Karpas-422 (cell line): Measurements from ENCODE around the gene FOXA3. TPM values are rescaled to one million over a fixed set of nuclear protein-coding genes. Genes with fewer than 3 reads are reported as not detected.

Source experiments
- DNase-seq: peaks from one replicate; pipeline ENCODE4 v3.0.0-alpha.2; 2015
- H2AFZ ChIP-seq: fragments of 200-600 bp; sonication (generic); 2 replicates; pipeline ENCODE4 v1.6.1; 2014; ENCODE audit warnings: antibody characterized with exemption, low read length, mixed read lengths
- H3K27ac ChIP-seq: fragments of 200-600 bp; sonication (generic); 2 replicates; pipeline ENCODE4 v1.5.1; 2014; ENCODE audit warnings: mild to moderate bottlenecking, low read length, moderate library complexity
- H3K27me3 ChIP-seq: fragments of 200-600 bp; sonication (generic); 2 replicates; pipeline ENCODE4 v1.6.1; 2014; ENCODE audit warnings: low read length, mixed read lengths
- H3K36me3 ChIP-seq: fragments of 200-600 bp; sonication (generic); 2 replicates; pipeline ENCODE4 v1.6.1; 2014; ENCODE audit warnings: low read length, mixed read lengths; ENCODE audit not compliant: insufficient read depth
- H3K4me1 ChIP-seq: fragments of 200-600 bp; sonication (generic); 2 replicates; pipeline ENCODE4 v1.6.1; 2014; ENCODE audit warnings: mild to moderate bottlenecking, low read length, mixed read lengths
- H3K4me2 ChIP-seq: fragments of 200-600 bp; sonication (generic); 2 replicates; pipeline ENCODE4 v1.6.1; 2014; ENCODE audit warnings: low read length, low read depth, mild to moderate bottlenecking; ENCODE audit not compliant: poor library complexity, severe bottlenecking
- H3K4me3 ChIP-seq: fragments of 200-600 bp; sonication (generic); 2 replicates; pipeline ENCODE4 v1.5.1; 2014; ENCODE audit warnings: mild to moderate bottlenecking, antibody characterized with exemption, low read length, mixed read lengths
- H3K79me2 ChIP-seq: fragments of 200-600 bp; sonication (generic); 2 replicates; pipeline ENCODE4 v1.6.1; 2014; ENCODE audit warnings: mild to moderate bottlenecking, low read length, mixed read lengths
- H3K9ac ChIP-seq: fragments of 200-600 bp; sonication (generic); 2 replicates; pipeline ENCODE4 v1.6.0; 2014; ENCODE audit warnings: low read length
- H3K9me2 ChIP-seq: fragments of 200-600 bp; sonication (generic), shearing (Covaris generic); replicated peaks from 2 replicates; pipeline ENCODE4 v1.6.0; 2014; ENCODE audit warnings: mild to moderate bottlenecking, low read length, moderate library complexity; ENCODE audit not compliant: insufficient read depth
- H3K9me3 ChIP-seq: fragments of 300-700, 200-600 bp; sonication (generic); 2 replicates; pipeline ENCODE4 v1.6.1; 2014; ENCODE audit warnings: low read length, mixed read lengths
- H4K20me1 ChIP-seq: fragments of 200-600 bp; sonication (generic); 2 replicates; pipeline ENCODE4 v1.6.1; 2014; ENCODE audit warnings: mild to moderate bottlenecking, antibody characterized with exemption, low read length, low read depth; ENCODE audit not compliant: insufficient read depth
- total RNA-seq: library from RNA; depleted of rRNA; stranded (reverse); fragments of >200 nt; shearing (Covaris generic); gene quantifications from 2 replicates; pipeline ENCODE4 v1.2.3, GENCODE V29; 2014; ENCODE audit warnings: low replicate concordance

Gene FOXA3
- total RNA-seq, 1 experiment from 2014 or later: not detected

- 0 out of 2 replicates have a peak, but pooled peaks cover 1% of the 10 kb centered on the region for H3K36me3 ChIP-seq
- no peak overlapping the region for H3K9ac ChIP-seq
- no peaks in the 10 kb centered on the region for H3K9me2 ChIP-seq
- no peak overlapping the region for H2AFZ ChIP-seq
- DNase-seq: no peak
- H3K27me3 ChIP-seq: no peaks in the 10 kb centered on the region
- peaks cover 22% of the 10 kb centered on the region for H3K79me2 ChIP-seq
- no peak overlapping the region for H3K4me3 ChIP-seq
- no peak overlapping the region for H3K27ac ChIP-seq
- no peak overlapping the region for H3K4me2 ChIP-seq
- H4K20me1 ChIP-seq: no peaks in the 10 kb centered on the region
- no peaks in the 10 kb centered on the region for H3K9me3 ChIP-seq
- H3K4me1 ChIP-seq: peaks cover 20% of the 10 kb centered on the region
Observed at GRCh38 chr19:45905011-45905410, 40.9 kb downstream of the FOXA3 start.

- no peak overlapping the region for H2AFZ ChIP-seq
Observed at GRCh38 chr19:45906221-45906620, 42.1 kb downstream of the FOXA3 start.

GRCh38 chr19:45908956-45909355 is 44.8 kb downstream of the FOXA3 start:
- Histone ChIP-seq H3K36me3 (no peaks in the 10 kb centered on the region), H3K79me2 (no peaks in the 10 kb centered on the region), H3K9ac (no peak overlapping the region), H3K9me3 (no peaks in the 10 kb centered on the region), H3K4me3 (no peak overlapping the region), H3K9me2 (no peaks in the 10 kb centered on the region), H4K20me1 (no peaks in the 10 kb centered on the region), H3K4me1 (no peaks in the 10 kb centered on the region), H3K27me3 (no peaks in the 10 kb centered on the region), H3K4me2 (no peak overlapping the region), H2AFZ (no peak overlapping the region), H3K27ac (no peak overlapping the region)
- DNase-seq: no peak

More at GRCh38 chr19:45906221-45906620, 42.1 kb downstream of the FOXA3 start:
- Histone ChIP-seq H3K79me2 (peaks cover 10% of the 10 kb centered on the region), H3K36me3 (no peaks in the 10 kb centered on the region), H3K9ac (no peak overlapping the region), H3K9me3 (no peaks in the 10 kb centered on the region), H3K4me2 (no peak overlapping the region), H3K4me1 (peaks cover 11% of the 10 kb centered on the region), H3K27me3 (no peaks in the 10 kb centered on the region), H3K27ac (no peak overlapping the region), H4K20me1 (no peaks in the 10 kb centered on the region), H3K4me3 (no peak overlapping the region), H3K9me2 (no peaks in the 10 kb centered on the region)
- DNase-seq: no peak

- no peak for DNase-seq
- no peak overlapping the region for H2AFZ ChIP-seq
Observed at GRCh38 chr19:45911291-45911690, 47.2 kb downstream of the FOXA3 start.

GRCh38 chr19:45913874-45914830 is 50.0 kb downstream of the FOXA3 start, which contains the start of gene NANOS2:
Gene NANOS2, minus strand, starts transcription at chr19:45914778. Its CDS starts 85 bp downstream, at chr19:45914693.
- Histone ChIP-seq H3K27ac (no peak within 1 kb of the TSS), H3K36me3 (no peaks in the 10 kb centered on the region), H3K27me3 (no peaks in the 10 kb centered on the region), H3K9me2 (no peaks in the 10 kb centered on the region), H3K4me2 (no peak within 1 kb of the TSS), H2AFZ (no peak within 1 kb of the TSS), H3K9me3 (no peaks in the 10 kb centered on the region), H3K4me1 (no peaks in the 10 kb centered on the region), H3K9ac (no peak within 1 kb of the TSS), H3K79me2 (no peaks in the 10 kb centered on the region), H4K20me1 (no peaks in the 10 kb centered on the region), H3K4me3 (no peak within 1 kb of the TSS)
- DNase-seq: peak; percentile 85

More at GRCh38 chr19:45911291-45911690, 47.2 kb downstream of the FOXA3 start:
- Histone ChIP-seq H3K4me2 (no peak overlapping the region), H3K4me3 (no peak overlapping the region), H4K20me1 (no peaks in the 10 kb centered on the region), H3K4me1 (no peaks in the 10 kb centered on the region), H3K79me2 (no peaks in the 10 kb centered on the region), H3K9me2 (no peaks in the 10 kb centered on the region), H3K9me3 (no peaks in the 10 kb centered on the region), H3K27me3 (no peaks in the 10 kb centered on the region), H3K36me3 (no peaks in the 10 kb centered on the region), H3K27ac (no peak overlapping the region), H3K9ac (no peak overlapping the region)

GRCh38 chr19:45917421-45918091 is 53.4 kb downstream of the FOXA3 start:
- H3K9me3 ChIP-seq: no peaks in the 10 kb centered on the region
- H3K27me3 ChIP-seq: no peaks in the 10 kb centered on the region
- no peak overlapping the region for H3K4me2 ChIP-seq
- H3K27ac ChIP-seq: no peak overlapping the region
- no peaks in the 10 kb centered on the region for H3K4me1 ChIP-seq
- no peak overlapping the region for H3K9ac ChIP-seq
- DNase-seq: no peak
- no peak overlapping the region for H2AFZ ChIP-seq
- no peaks in the 10 kb centered on the region for H3K79me2 ChIP-seq
- no peaks in the 10 kb centered on the region for H4K20me1 ChIP-seq
- no peaks in the 10 kb centered on the region for H3K36me3 ChIP-seq
- H3K4me3 ChIP-seq: no peak overlapping the region
- H3K9me2 ChIP-seq: no peaks in the 10 kb centered on the region

- H3K9me2 ChIP-seq: no peaks in the 10 kb centered on the region
- no peak overlapping the region for H3K27ac ChIP-seq
- no peaks in the 10 kb centered on the region for H3K9me3 ChIP-seq
- no peaks in the 10 kb centered on the region for H3K36me3 ChIP-seq
- no peak for DNase-seq
- no peaks in the 10 kb centered on the region for H3K4me1 ChIP-seq
- no peaks in the 10 kb centered on the region for H4K20me1 ChIP-seq
- no peaks in the 10 kb centered on the region for H3K27me3 ChIP-seq
- H3K79me2 ChIP-seq: no peaks in the 10 kb centered on the region
- no peak overlapping the region for H2AFZ ChIP-seq
- H3K9ac ChIP-seq: no peak overlapping the region
- no peak overlapping the region for H3K4me3 ChIP-seq
- H3K4me2 ChIP-seq: no peak overlapping the region
Observed at GRCh38 chr19:45918721-45919120, 54.6 kb downstream of the FOXA3 start.

GRCh38 chr19:45919678-45920077 is 55.6 kb downstream of the FOXA3 start:
- Histone ChIP-seq H3K9me3 (no peaks in the 10 kb centered on the region), H3K4me2 (no peak overlapping the region)

More at GRCh38 chr19:45919678-45920077, 55.6 kb downstream of the FOXA3 start:
- Histone ChIP-seq H3K9me2 (no peaks in the 10 kb centered on the region), H3K4me1 (no peaks in the 10 kb centered on the region), H2AFZ (no peak overlapping the region), H3K9ac (no peak overlapping the region), H3K4me3 (no peak overlapping the region), H3K27me3 (no peaks in the 10 kb centered on the region), H3K79me2 (no peaks in the 10 kb centered on the region), H3K27ac (no peak overlapping the region), H3K36me3 (no peaks in the 10 kb centered on the region), H4K20me1 (no peaks in the 10 kb centered on the region)
- no peak for DNase-seq
